ENCODE data around the gene PDE11A. TPM values are rescaled to one million over a fixed set of nuclear protein-coding genes. Genes with fewer than 3 reads are reported as not detected.

PDE11A gene
- total and polyA plus RNA-seq, 12 donors = 0.26 to 2.9 (median 0.58) TPM

DNA sequence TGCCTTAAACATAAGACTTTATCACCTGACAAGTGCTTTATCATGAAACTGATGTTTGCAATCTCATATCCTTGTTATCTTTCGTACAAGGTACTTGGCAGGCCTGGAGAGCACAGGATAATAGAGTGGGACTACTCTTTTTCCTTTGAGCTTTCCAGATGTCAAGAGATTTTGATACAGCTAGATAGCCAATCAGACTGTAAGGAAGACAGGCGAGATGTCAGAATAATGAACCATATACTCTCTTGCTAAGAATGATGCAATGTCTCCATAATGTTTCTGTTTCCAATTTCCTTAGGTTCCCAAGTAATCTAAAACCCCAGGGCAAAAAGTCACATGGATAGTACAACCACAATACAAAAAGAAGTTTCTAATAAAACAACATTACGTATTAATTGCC is 313.1 kb downstream of the PDE11A start:
- no peaks in the 10 kb centered on the region for H3K36me3 ChIP-seq (replicated peaks in 1 of 2)
- no peaks in the 10 kb centered on the region for H3K9me3 ChIP-seq (replicated peaks in 1 of 3)
- DNase-seq = no peak
- WGBS, 4 donors = 66 to 71% (median 68%) methylated on average over 3 of the region's 3 CpGs
- TF ChIP-seq POLR2A (IDR thresholded peaks at IDR 0.05) (no peak), CTCF (IDR thresholded peaks at IDR 0.05) (no peak)
- peaks cover 4 to 6% of the 10 kb centered on the region in 2 donors for H3K4me1 ChIP-seq (replicated peaks in 1 of 2)
- no peaks in the 10 kb centered on the region for H3K27me3 ChIP-seq
- no peak overlapping the region for H3K27ac ChIP-seq
- no peak overlapping the region for H3K4me3 ChIP-seq
- intact Hi-C loops (cut with DNase I) = loop anchor here (5.0 to 10.0 kb wide), 3 partner anchors 42 to 595 kb away; no protein-coding TSS in a partner anchor

DNA sequence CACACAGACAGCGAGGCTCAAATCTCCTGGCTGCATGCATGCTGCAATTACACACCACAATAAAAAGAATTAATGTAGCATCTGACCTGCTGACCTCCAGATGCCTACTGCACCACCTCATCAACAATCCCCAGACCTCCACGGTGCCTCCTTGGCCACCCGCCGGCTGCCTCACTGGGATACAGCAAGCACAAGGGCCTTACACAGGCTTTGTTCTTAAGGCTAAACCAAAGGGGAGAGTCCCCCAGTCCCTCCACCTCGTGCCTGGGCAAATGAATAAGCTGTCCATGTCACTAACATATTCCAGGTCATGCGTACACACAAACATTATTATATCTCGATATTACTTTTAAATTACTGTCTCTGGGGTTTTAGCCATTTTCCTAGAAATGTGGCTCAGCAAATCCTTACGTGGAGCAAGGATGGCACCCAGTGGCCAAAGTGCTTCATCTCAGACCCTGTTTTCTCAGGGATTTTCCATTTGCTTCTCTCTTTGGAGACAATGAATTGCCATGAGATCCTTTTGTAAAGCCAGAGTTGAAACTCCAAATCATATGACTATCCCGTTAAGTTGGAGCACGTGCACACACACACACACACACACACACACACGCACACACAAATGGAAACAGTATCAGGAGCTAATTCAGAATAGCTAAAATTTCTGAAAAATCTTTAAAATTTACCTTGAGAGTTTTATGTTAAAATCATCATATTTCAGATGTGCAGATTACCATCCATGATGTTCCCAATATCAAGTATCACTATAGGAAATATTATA is 313.8 kb downstream of the PDE11A start:
- WGBS, 4 donors = 27 to 34% (median 31%) methylated on average over 11 of the region's 11 CpGs
- Histone ChIP-seq H3K4me1 (replicated peaks in 1 of 2) (peaks cover 4 to 12% of the 10 kb centered on the region in 2 donors), H3K4me3 (no peak overlapping the region), H3K27ac (no peak overlapping the region), H3K36me3 (replicated peaks in 1 of 2) (no peaks in the 10 kb centered on the region), H3K27me3 (no peaks in the 10 kb centered on the region), H3K9me3 (replicated peaks in 1 of 3) (no peaks in the 10 kb centered on the region)
- TF ChIP-seq CTCF (IDR thresholded peaks at IDR 0.05) (peak; percentile 24 to 91 (median 85)), POLR2A (IDR thresholded peaks at IDR 0.05) (no peak)
- intact Hi-C loops (cut with DNase I) = loop anchor here (5.0 to 10.0 kb wide), 3 partner anchors 41 to 594 kb away; no protein-coding TSS in a partner anchor
- DNase-seq = peak; percentile 52 to 80 (median 65)

- H3K27me3 ChIP-seq = no peaks in the 10 kb centered on the region
- intact Hi-C loops (cut with DNase I) = loop anchor here (5.0 to 10.0 kb wide), 3 partner anchors 39 to 592 kb away; no protein-coding TSS in a partner anchor
- WGBS, 4 donors = 86 to 90% (median 87%) methylated on average over 4 of the region's 4 CpGs
- no peak overlapping the region for H3K4me3 ChIP-seq
- no peaks in the 10 kb centered on the region for H3K36me3 ChIP-seq (replicated peaks in 1 of 2)
- no peak for DNase-seq
- no peak for TF ChIP-seq CTCF (IDR thresholded peaks at IDR 0.05)
- no peak for TF ChIP-seq POLR2A (IDR thresholded peaks at IDR 0.05)
- no peak overlapping the region for H3K27ac ChIP-seq
- peaks cover 4 to 21% of the 10 kb centered on the region in 2 donors for H3K4me1 ChIP-seq (replicated peaks in 1 of 2)
- H3K9me3 ChIP-seq (replicated peaks in 1 of 3) = no peaks in the 10 kb centered on the region
These were observed 316.2 kb downstream of the PDE11A start for GRCh38 chr2:177756336-177756735.

DNA sequence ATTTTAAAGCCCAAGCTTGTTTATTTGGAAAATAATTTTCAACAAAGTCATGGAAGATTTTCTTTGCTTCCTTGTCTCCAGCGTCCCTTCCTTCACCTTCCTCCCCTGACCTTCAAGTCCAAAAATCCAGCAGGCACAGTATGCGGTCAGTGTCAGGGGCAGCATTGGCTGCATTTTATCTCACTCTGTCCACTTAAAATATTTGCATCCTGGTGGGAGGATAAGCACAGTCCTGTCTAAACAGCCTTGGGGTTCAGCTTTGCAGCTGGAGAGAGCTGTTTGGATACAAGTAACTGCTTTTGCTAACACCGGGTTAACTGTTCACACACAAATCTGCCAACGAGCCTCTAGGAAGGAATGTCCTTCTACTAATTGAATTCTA is 318.1 kb downstream of the PDE11A start:
- Histone ChIP-seq H3K4me1 (replicated peaks in 1 of 2) (peaks cover 4 to 21% of the 10 kb centered on the region in 2 donors), H3K4me3 (no peak overlapping the region), H3K27ac (peak overlapping the region in 4 of 5 donors; percentile 3 to 74 (median 58)), H3K36me3 (replicated peaks in 1 of 2) (no peaks in the 10 kb centered on the region), H3K27me3 (no peaks in the 10 kb centered on the region), H3K9me3 (replicated peaks in 1 of 3) (no peaks in the 10 kb centered on the region)
- peak in 4 of 7 donors; percentile 13 to 59 (median 28) for DNase-seq
- intact Hi-C loops (cut with DNase I) = loop anchor here (10.0 kb wide), 2 partner anchors 420 to 590 kb away; no protein-coding TSS in a partner anchor
- TF ChIP-seq POLR2A (IDR thresholded peaks at IDR 0.05) (no peak), CTCF (IDR thresholded peaks at IDR 0.05) (no peak)
- WGBS, 4 donors = 16 to 35% (median 29%) methylated on average over 4 of the region's 4 CpGs

Measured in adrenal gland (tissue), 12 donors.